ENCODE results near the gene SLC7A8. TPM values are rescaled to one million over a fixed set of nuclear protein-coding genes. Genes with fewer than 3 reads are reported as not detected.

The SLC7A8 gene
- total and polyA plus RNA-seq, 2 donors = 3.2 to 15.0 TPM

- H3K4me3 ChIP-seq (ENCODE audit: low read length in 2 of 2) = no peak overlapping the region
- no peaks in the 10 kb centered on the region for H3K9me3 ChIP-seq (ENCODE audit: control insufficient read depth in 2 of 2, insufficient read depth in 1 of 2, low read length in 1 of 2)
- H3K27ac ChIP-seq (ENCODE audit: low read depth in 1 of 2, low read length in 1 of 2) = no peak overlapping the region
- H3K4me1 ChIP-seq (ENCODE audit: control insufficient read depth in 2 of 2, insufficient read depth in 2 of 2, low read length in 2 of 2) = peaks cover 8 to 22% of the 10 kb centered on the region in 2 donors
- 34% methylated on average over 10 of the region's 10 CpGs for WGBS
- H3K27me3 ChIP-seq (ENCODE audit: control insufficient read depth in 2 of 2, insufficient read depth in 1 of 2, low read length in 1 of 2) = peaks cover 7% of the 10 kb centered on the region in 2 donors
- H3K36me3 ChIP-seq (ENCODE audit: control insufficient read depth in 2 of 2, insufficient read depth in 2 of 2, low read length in 1 of 2) = no peaks in the 10 kb centered on the region
- DNase-seq (ENCODE audit: low read depth in 6 of 9, low spot score in 9 of 9) = peak in 3 of 9 donors; percentile 35 to 59 (median 35)
Measured at GRCh38 chr14:23154964-23155587, 28.4 kb downstream of the SLC7A8 start.

DNA sequence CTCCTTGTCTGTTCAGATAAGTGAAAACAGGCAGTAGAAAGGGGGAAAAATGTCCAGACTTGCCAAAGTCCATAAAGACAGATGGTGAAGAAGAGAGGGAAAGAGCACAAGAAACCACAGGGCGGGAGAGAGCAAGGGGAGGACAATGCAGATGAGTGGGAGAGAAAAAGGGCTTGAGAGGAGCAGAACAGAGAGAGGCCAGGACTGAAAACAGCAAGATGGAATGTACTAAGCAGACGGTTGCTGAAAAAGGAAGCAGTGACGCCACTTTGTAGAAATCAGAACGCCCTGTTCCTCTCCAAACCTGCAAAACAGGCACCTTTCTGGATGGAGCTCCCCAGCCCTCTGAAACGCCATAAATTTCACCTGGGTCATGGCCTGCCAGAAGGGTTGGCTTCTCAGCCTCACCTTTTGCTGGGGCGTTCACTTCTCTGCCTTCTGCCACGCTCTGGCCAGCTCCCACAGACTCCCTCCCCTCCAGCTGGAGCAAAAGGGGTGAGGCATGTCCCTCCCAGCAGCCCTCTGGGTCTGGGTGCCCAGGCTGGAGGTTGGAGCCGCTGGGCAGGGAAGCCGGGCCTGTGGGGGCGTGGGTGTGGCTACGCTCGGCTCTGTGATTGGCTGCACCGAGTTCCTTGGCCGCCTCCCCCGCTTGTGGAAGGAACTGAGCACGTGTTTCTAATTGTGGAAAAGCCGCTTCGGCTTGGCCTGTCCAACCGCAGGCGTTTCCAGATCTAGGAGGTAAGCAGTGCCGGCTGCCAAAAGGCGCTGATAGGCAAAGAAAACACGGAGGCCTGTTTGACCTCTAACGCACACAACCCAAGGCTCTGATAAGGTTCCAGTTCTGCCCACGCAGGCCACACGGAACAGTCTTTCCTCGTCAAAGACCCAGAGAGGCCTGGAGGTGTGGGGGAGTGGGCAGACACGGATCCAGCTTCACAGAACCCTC is 29.3 kb downstream of the SLC7A8 start:
- Histone ChIP-seq H3K4me3 (ENCODE audit: low read length in 2 of 2) (no peak overlapping the region), H3K36me3 (ENCODE audit: control insufficient read depth in 2 of 2, insufficient read depth in 2 of 2, low read length in 1 of 2) (no peaks in the 10 kb centered on the region), H3K4me1 (ENCODE audit: control insufficient read depth in 2 of 2, insufficient read depth in 2 of 2, low read length in 2 of 2) (peaks cover 8 to 22% of the 10 kb centered on the region in 2 donors), H3K27ac (ENCODE audit: low read depth in 1 of 2, low read length in 1 of 2) (peak overlapping the region; percentile 50 to 54), H3K9me3 (ENCODE audit: control insufficient read depth in 2 of 2, insufficient read depth in 1 of 2, low read length in 1 of 2) (no peaks in the 10 kb centered on the region), H3K27me3 (ENCODE audit: control insufficient read depth in 2 of 2, insufficient read depth in 1 of 2, low read length in 1 of 2) (peaks cover 7 to 8% of the 10 kb centered on the region in 2 donors)
- 83% methylated on average over 28 of the region's 28 CpGs for WGBS
- DNase-seq (ENCODE audit: low read depth in 6 of 9, low spot score in 9 of 9) = peak in 1 of 9 donors; percentile 12

DNA sequence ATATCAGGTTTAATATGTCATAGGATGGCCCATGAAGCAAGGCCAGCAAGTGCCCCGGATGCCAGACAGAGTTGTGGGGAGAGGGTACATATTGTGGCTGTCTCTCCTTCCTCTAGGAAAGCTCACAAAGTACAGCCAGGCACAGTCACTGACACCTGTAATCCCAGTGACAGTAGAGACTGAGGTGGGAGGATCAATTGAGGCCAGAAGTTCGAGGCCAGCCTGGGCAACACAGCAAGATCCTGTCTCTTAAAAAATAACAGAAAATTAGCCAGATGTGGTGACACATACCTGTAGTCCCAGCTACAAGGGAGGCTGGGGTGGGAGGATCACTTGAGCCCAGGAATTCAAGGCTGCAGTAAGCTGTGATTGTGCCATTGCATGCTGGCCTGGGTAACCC is 32.1 kb downstream of the SLC7A8 start:
- DNase-seq (ENCODE audit: low read depth in 6 of 9, low spot score in 9 of 9) = no peak

GRCh38 chr14:23149745-23150144 is 33.7 kb downstream of the SLC7A8 start:
- Histone ChIP-seq H3K27ac (ENCODE audit: low read depth in 1 of 2, low read length in 1 of 2) (no peak overlapping the region), H3K4me1 (ENCODE audit: control insufficient read depth in 2 of 2, insufficient read depth in 2 of 2, low read length in 2 of 2) (peaks cover 8 to 14% of the 10 kb centered on the region in 2 donors)

More for the DNA sequence above, 32.1 kb downstream of the SLC7A8 start:
- Histone ChIP-seq H3K9me3 (ENCODE audit: control insufficient read depth in 2 of 2, insufficient read depth in 1 of 2, low read length in 1 of 2) (no peaks in the 10 kb centered on the region), H3K4me1 (ENCODE audit: control insufficient read depth in 2 of 2, insufficient read depth in 2 of 2, low read length in 2 of 2) (peaks cover 8 to 22% of the 10 kb centered on the region in 2 donors), H3K36me3 (ENCODE audit: control insufficient read depth in 2 of 2, insufficient read depth in 2 of 2, low read length in 1 of 2) (no peaks in the 10 kb centered on the region), H3K4me3 (ENCODE audit: low read length in 2 of 2) (no peak overlapping the region), H3K27ac (ENCODE audit: low read depth in 1 of 2, low read length in 1 of 2) (no peak overlapping the region), H3K27me3 (ENCODE audit: control insufficient read depth in 2 of 2, insufficient read depth in 1 of 2, low read length in 1 of 2) (peaks cover 7 to 8% of the 10 kb centered on the region in 2 donors)
- WGBS = 94% methylated on average over 2 of the region's 2 CpGs

DNA sequence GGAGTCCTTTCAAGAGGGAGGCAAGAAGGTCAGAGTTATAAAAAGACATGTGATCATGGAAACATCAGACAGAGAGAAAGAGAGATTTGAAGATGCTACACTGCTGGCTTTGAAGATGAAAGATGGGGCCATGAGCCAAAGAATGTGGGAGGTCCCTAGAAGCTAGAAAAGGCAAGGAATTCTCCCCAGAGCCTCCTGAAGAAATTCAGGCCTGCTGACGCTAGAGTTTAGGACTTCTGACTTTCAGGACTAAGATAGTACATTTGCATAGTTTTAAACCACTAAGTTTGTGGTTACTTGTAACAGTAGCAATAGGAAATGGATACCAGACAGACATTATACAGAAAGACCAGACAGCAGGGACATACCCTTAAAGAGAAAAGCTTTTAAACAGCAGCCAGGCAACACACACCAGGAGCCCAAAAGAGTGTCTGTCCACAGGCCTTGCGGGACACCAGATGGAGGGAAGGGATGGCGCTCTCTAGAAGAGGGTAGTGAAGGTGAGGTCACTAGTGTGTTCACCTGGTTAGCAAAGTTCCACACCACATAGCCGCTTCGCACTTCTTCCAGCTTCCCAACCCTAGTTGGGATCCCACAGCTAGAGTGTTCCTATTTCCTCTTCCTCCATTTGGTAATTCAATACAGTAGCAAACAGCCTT is 34.7 kb downstream of the SLC7A8 start:
- DNase-seq (ENCODE audit: low read depth in 6 of 9, low spot score in 9 of 9) = no peak
- H3K27ac ChIP-seq (ENCODE audit: low read depth in 1 of 2, low read length in 1 of 2) = no peak overlapping the region
- 98% methylated on average over 5 of the region's 5 CpGs for WGBS
- no peaks in the 10 kb centered on the region for H3K36me3 ChIP-seq (ENCODE audit: control insufficient read depth in 2 of 2, insufficient read depth in 2 of 2, low read length in 1 of 2)
- no peak overlapping the region for H3K4me3 ChIP-seq (ENCODE audit: low read length in 2 of 2)
- no peaks in the 10 kb centered on the region for H3K9me3 ChIP-seq (ENCODE audit: control insufficient read depth in 2 of 2, insufficient read depth in 1 of 2, low read length in 1 of 2)
- H3K4me1 ChIP-seq (ENCODE audit: control insufficient read depth in 2 of 2, insufficient read depth in 2 of 2, low read length in 2 of 2) = peaks cover 0 to 4% of the 10 kb centered on the region in 2 donors
- peaks cover 4 to 8% of the 10 kb centered on the region in 2 donors for H3K27me3 ChIP-seq (ENCODE audit: control insufficient read depth in 2 of 2, insufficient read depth in 1 of 2, low read length in 1 of 2)

More at GRCh38 chr14:23149745-23150144, 33.7 kb downstream of the SLC7A8 start:
- Histone ChIP-seq H3K27me3 (ENCODE audit: control insufficient read depth in 2 of 2, insufficient read depth in 1 of 2, low read length in 1 of 2) (peaks cover 7 to 8% of the 10 kb centered on the region in 2 donors), H3K9me3 (ENCODE audit: control insufficient read depth in 2 of 2, insufficient read depth in 1 of 2, low read length in 1 of 2) (no peaks in the 10 kb centered on the region), H3K4me3 (ENCODE audit: low read length in 2 of 2) (no peak overlapping the region), H3K36me3 (ENCODE audit: control insufficient read depth in 2 of 2, insufficient read depth in 2 of 2, low read length in 1 of 2) (no peaks in the 10 kb centered on the region)
- no peak for DNase-seq (ENCODE audit: low read depth in 6 of 9, low spot score in 9 of 9)

- Histone ChIP-seq H3K4me1 (ENCODE audit: control insufficient read depth in 2 of 2, insufficient read depth in 2 of 2, low read length in 2 of 2) (no peaks in the 10 kb centered on the region), H3K27me3 (ENCODE audit: control insufficient read depth in 2 of 2, insufficient read depth in 1 of 2, low read length in 1 of 2) (peaks cover 0 to 6% of the 10 kb centered on the region in 2 donors), H3K4me3 (ENCODE audit: low read length in 2 of 2) (no peak overlapping the region), H3K36me3 (ENCODE audit: control insufficient read depth in 2 of 2, insufficient read depth in 2 of 2, low read length in 1 of 2) (no peaks in the 10 kb centered on the region), H3K9me3 (ENCODE audit: control insufficient read depth in 2 of 2, insufficient read depth in 1 of 2, low read length in 1 of 2) (no peaks in the 10 kb centered on the region), H3K27ac (ENCODE audit: low read depth in 1 of 2, low read length in 1 of 2) (no peak overlapping the region)
- DNase-seq (ENCODE audit: low read depth in 6 of 9, low spot score in 9 of 9) = no peak
- 90% methylated on average over 1 of the region's 1 CpG for WGBS
Measured at GRCh38 chr14:23147676-23148075, 35.8 kb downstream of the SLC7A8 start.

- Histone ChIP-seq H3K27ac (ENCODE audit: low read depth in 1 of 2, low read length in 1 of 2) (no peak overlapping the region), H3K4me1 (ENCODE audit: control insufficient read depth in 2 of 2, insufficient read depth in 2 of 2, low read length in 2 of 2) (no peaks in the 10 kb centered on the region), H3K4me3 (ENCODE audit: low read length in 2 of 2) (no peak overlapping the region), H3K9me3 (ENCODE audit: control insufficient read depth in 2 of 2, insufficient read depth in 1 of 2, low read length in 1 of 2) (no peaks in the 10 kb centered on the region), H3K36me3 (ENCODE audit: control insufficient read depth in 2 of 2, insufficient read depth in 2 of 2, low read length in 1 of 2) (no peaks in the 10 kb centered on the region), H3K27me3 (ENCODE audit: control insufficient read depth in 2 of 2, insufficient read depth in 1 of 2, low read length in 1 of 2) (peaks cover 0 to 5% of the 10 kb centered on the region in 2 donors)
- no peak for DNase-seq (ENCODE audit: low read depth in 6 of 9, low spot score in 9 of 9)
- WGBS = 97% methylated on average over 4 of the region's 4 CpGs
Measured at GRCh38 chr14:23146980-23147379, 36.5 kb downstream of the SLC7A8 start.

GRCh38 chr14:23146351-23146910 is 37.0 kb downstream of the SLC7A8 start:
- H3K27me3 ChIP-seq (ENCODE audit: control insufficient read depth in 2 of 2, insufficient read depth in 1 of 2, low read length in 1 of 2) = peaks cover 0 to 5% of the 10 kb centered on the region in 2 donors

More at GRCh38 chr14:23146351-23146910, 37.0 kb downstream of the SLC7A8 start:
- WGBS = 98% methylated on average over 2 of the region's 2 CpGs
- Histone ChIP-seq H3K27ac (ENCODE audit: low read depth in 1 of 2, low read length in 1 of 2) (no peak overlapping the region), H3K9me3 (ENCODE audit: control insufficient read depth in 2 of 2, insufficient read depth in 1 of 2, low read length in 1 of 2) (no peaks in the 10 kb centered on the region), H3K36me3 (ENCODE audit: control insufficient read depth in 2 of 2, insufficient read depth in 2 of 2, low read length in 1 of 2) (no peaks in the 10 kb centered on the region), H3K4me3 (ENCODE audit: low read length in 2 of 2) (no peak overlapping the region), H3K4me1 (ENCODE audit: control insufficient read depth in 2 of 2, insufficient read depth in 2 of 2, low read length in 2 of 2) (no peaks in the 10 kb centered on the region)
- no peak for DNase-seq (ENCODE audit: low read depth in 6 of 9, low spot score in 9 of 9)
